A673 (cell line): Measurements from ENCODE around the gene PTTG1.

ENCODE experiments used
- CTCF ChIP-seq: fragments of 300-800, 200-600 bp; sonication (generic); conservative IDR thresholded peaks from 2 replicates; pipeline ENCODE4 v1.5.1; 2017; ENCODE audit warnings: low read depth, mild to moderate bottlenecking, antibody characterized with exemption, low read length, moderate library complexity, mixed read lengths
- EZH2 ChIP-seq: fragments of 200-600 bp; sonication (generic); IDR thresholded peaks from 2 replicates; pipeline ENCODE4 v1.6.1; 2017; ENCODE audit warnings: borderline replicate concordance, low read depth, mild to moderate bottlenecking, mixed read lengths, antibody characterized with exemption, low read length; ENCODE audit not compliant: poor library complexity, severe bottlenecking

GRCh38 chr5:160378330-160378729 lies 43.3 kb upstream of the PTTG1 start:
- TF ChIP-seq CTCF (no peak), EZH2 (no peak)
